ENCODE data around the gene HYAL2.

Gene HYAL2

GRCh38 chr3:50278123-50278879, 44.2 kb downstream of the HYAL2 start:
- no peak for TF ChIP-seq CTCF (IDR thresholded peaks at IDR 0.05; ENCODE audit: borderline replicate concordance, insufficient read depth, low read depth, low read length)
- no peak overlapping the region for H3K4me3 ChIP-seq (ENCODE audit: low read depth, low read length)

GRCh38 chr3:50276762-50277101, 45.8 kb downstream of the HYAL2 start:
- no peak overlapping the region for H3K4me3 ChIP-seq (ENCODE audit: low read depth, low read length)
- no peak for TF ChIP-seq CTCF (IDR thresholded peaks at IDR 0.05; ENCODE audit: borderline replicate concordance, insufficient read depth, low read depth, low read length)

- TF ChIP-seq CTCF (IDR thresholded peaks at IDR 0.05; ENCODE audit: borderline replicate concordance, insufficient read depth, low read depth, low read length), result no peak
- H3K4me3 ChIP-seq (ENCODE audit: low read depth, low read length), result no peak overlapping the region
Observed at GRCh38 chr3:50275996-50276761, 46.4 kb downstream of the HYAL2 start.

- TF ChIP-seq CTCF (IDR thresholded peaks at IDR 0.05; ENCODE audit: borderline replicate concordance, insufficient read depth, low read depth, low read length), result no peak
Observed at GRCh38 chr3:50275141-50275995, 47.2 kb downstream of the HYAL2 start.

GRCh38 chr3:50274371-50275104, 48.0 kb downstream of the HYAL2 start:
- H3K4me3 ChIP-seq (ENCODE audit: low read depth, low read length), result no peak overlapping the region
- peak; percentile 76 for TF ChIP-seq CTCF (IDR thresholded peaks at IDR 0.05; ENCODE audit: borderline replicate concordance, insufficient read depth, low read depth, low read length)

More at GRCh38 chr3:50275141-50275995, 47.2 kb downstream of the HYAL2 start:
- no peak overlapping the region for H3K4me3 ChIP-seq (ENCODE audit: low read depth, low read length)

- H3K4me3 ChIP-seq (ENCODE audit: low read depth, low read length), result no peak overlapping the region
- TF ChIP-seq CTCF (IDR thresholded peaks at IDR 0.05; ENCODE audit: borderline replicate concordance, insufficient read depth, low read depth, low read length), result no peak
Observed at GRCh38 chr3:50273689-50274065, 48.9 kb downstream of the HYAL2 start.

Measured in GM12875 (cell line).